Suprapubic skin (tissue), 3 donors: ENCODE data around the gene TREH.

Experiments
- CTCF ChIP-seq, 2 donors: fragments of 200-600 bp in 1 of 2; fragments of 450-650 bp in 1 of 2; sonication (generic) in 1 of 2; IDR thresholded peaks; one replicate each; pipeline ENCODE4 v1.5.1; 2016 to 2019; ENCODE audit warnings: antibody characterized with exemption in 2 of 2, mild to moderate bottlenecking in 1 of 2, moderate library complexity in 1 of 2
- POLR2A ChIP-seq, 2 donors: fragments of 450-650 bp; IDR thresholded peaks; one replicate each; pipeline ENCODE4 v1.6.1; 2017; ENCODE audit warnings: antibody characterized with exemption in 2 of 2, mild to moderate bottlenecking in 2 of 2, moderate library complexity in 2 of 2

- TF ChIP-seq CTCF (IDR thresholded peaks at IDR 0.05) = no peak
- TF ChIP-seq POLR2A (IDR thresholded peaks at IDR 0.05) = no peak
These were observed 21.6 kb downstream of the TREH start for GRCh38 chr11:118657709-118658428.
